Measurements from ENCODE around the gene TRIM64. TPM values are rescaled to one million over a fixed set of nuclear protein-coding genes. Genes with fewer than 3 reads are reported as not detected.
"Not testable (repeated sequence)": the region's sequence is repeated elsewhere in the genome, so short reads cannot be mapped to it uniquely, and the experiment has no call there.

The TRIM64 gene
- not detected for total RNA-seq
- total RNA-seq (2013), result not detected
- total RNA-seq, result 0 reads per million in 29 experiments

GRCh38 chr11:89965737-89966136 lies at the start of gene TRIM64:
TRIM64 (plus strand) TSS chr11:89966037; CDS start chr11:89968504, 2,467 bp downstream.
- H3K4me1 Mint-ChIP-seq; H3K4me3 Mint-ChIP-seq; H3K27me3 Mint-ChIP-seq; H3K27ac Mint-ChIP-seq; H3K36me3 Mint-ChIP-seq; H3K9me3 Mint-ChIP-seq; POLR2A ChIA-PET; H3K9me3 ChIP-seq; CTCF ChIA-PET; ATAC-seq (replicated peaks in 1 of 4); H3K4me3 ChIP-seq (ENCODE audit: control insufficient read depth in 1 of 2, extremely low read depth in 1 of 2, low read length in 1 of 2); DNase-seq; H3K27me3 ChIP-seq (replicated peaks in 1 of 2; ENCODE audit: control insufficient read depth in 2 of 2, extremely low read depth in 1 of 2, insufficient read depth in 2 of 2, low read length in 1 of 2); H3K36me3 ChIP-seq (ENCODE audit: control insufficient read depth in 2 of 2, extremely low read depth in 1 of 2, insufficient read depth in 1 of 2, low read length in 1 of 2); H3K27ac ChIP-seq (ENCODE audit: low read length); H3K4me1 ChIP-seq (ENCODE audit: control insufficient read depth in 1 of 2, extremely low read depth in 1 of 2, insufficient read depth in 2 of 2, low read length in 2 of 2): not testable (repeated sequence)
- no CpG with 5 or more reads among the region's 4 CpGs for WGBS (ENCODE audit: insufficient coverage)

- no peak for ATAC-seq (replicated peaks in 1 of 4)
- 60% methylated on average over 1 of the region's 3 CpGs for WGBS (ENCODE audit: insufficient coverage)
- Histone ChIP-seq H3K9me3 (no peaks in the 10 kb centered on the region), H3K27ac (ENCODE audit: low read length) (no peak within 1 kb of the TSS), H3K36me3 (ENCODE audit: control insufficient read depth in 2 of 2, extremely low read depth in 1 of 2, insufficient read depth in 1 of 2, low read length in 1 of 2) (no peaks in the 10 kb centered on the region), H3K27me3 (replicated peaks in 1 of 2; ENCODE audit: control insufficient read depth in 2 of 2, extremely low read depth in 1 of 2, insufficient read depth in 2 of 2, low read length in 1 of 2) (no peaks in the 10 kb centered on the region), H3K4me1 (ENCODE audit: control insufficient read depth in 1 of 2, extremely low read depth in 1 of 2, insufficient read depth in 2 of 2, low read length in 2 of 2) (no peaks in the 10 kb centered on the region), H3K4me3 (ENCODE audit: control insufficient read depth in 1 of 2, extremely low read depth in 1 of 2, low read length in 1 of 2) (no peak within 1 kb of the TSS)
- Mint-ChIP-seq H3K9me3 (no peaks in the 10 kb centered on the region), H3K4me3 (no peak within 1 kb of the TSS), H3K4me1 (no peaks in the 10 kb centered on the region), H3K27ac (no peak within 1 kb of the TSS), H3K36me3 (no peaks in the 10 kb centered on the region), H3K27me3 (peaks cover 0 to 3% of the 10 kb centered on the region in 2 donors)
- POLR2A ChIA-PET, result no interaction called here
- no peak for DNase-seq
- CTCF ChIA-PET, result no interaction called here
Measured at GRCh38 chr11:89922195-89922660, 43.6 kb upstream of the TRIM64 start, which contains the start of gene TRIM49D1. TRIM49D1 (minus strand) TSS chr11:89922245; CDS start chr11:89917710, 4,535 bp downstream.

GRCh38 chr11:89923764-89924163 lies 42.1 kb upstream of the TRIM64 start, which contains the start of gene TRIM49D2:
TRIM49D2 (plus strand) TSS chr11:89924064; CDS start chr11:89926762, 2,698 bp downstream.
- H3K36me3 Mint-ChIP-seq; H3K4me3 ChIP-seq (ENCODE audit: control insufficient read depth in 1 of 2, extremely low read depth in 1 of 2, low read length in 1 of 2); H3K36me3 ChIP-seq (ENCODE audit: control insufficient read depth in 2 of 2, extremely low read depth in 1 of 2, insufficient read depth in 1 of 2, low read length in 1 of 2); H3K4me3 Mint-ChIP-seq; H3K4me1 Mint-ChIP-seq; H3K27ac Mint-ChIP-seq; POLR2A ChIA-PET; H3K27me3 Mint-ChIP-seq; H3K9me3 ChIP-seq; H3K9me3 Mint-ChIP-seq; DNase-seq; H3K4me1 ChIP-seq (ENCODE audit: control insufficient read depth in 1 of 2, extremely low read depth in 1 of 2, insufficient read depth in 2 of 2, low read length in 2 of 2); CTCF ChIA-PET; H3K27me3 ChIP-seq (replicated peaks in 1 of 2; ENCODE audit: control insufficient read depth in 2 of 2, extremely low read depth in 1 of 2, insufficient read depth in 2 of 2, low read length in 1 of 2); H3K27ac ChIP-seq (ENCODE audit: low read length); ATAC-seq (replicated peaks in 1 of 4): not testable (repeated sequence)
- no CpG with 5 or more reads among the region's 6 CpGs for WGBS (ENCODE audit: insufficient coverage)

GRCh38 chr11:89960833-89961232 lies 5.0 kb upstream of the TRIM64 start:
- H3K27ac ChIP-seq (ENCODE audit: low read length); ATAC-seq (replicated peaks in 1 of 4); H3K27ac Mint-ChIP-seq; H3K4me1 Mint-ChIP-seq; POLR2A ChIA-PET; H3K36me3 Mint-ChIP-seq; H3K4me3 ChIP-seq (ENCODE audit: control insufficient read depth in 1 of 2, extremely low read depth in 1 of 2, low read length in 1 of 2); DNase-seq; H3K4me1 ChIP-seq (ENCODE audit: control insufficient read depth in 1 of 2, extremely low read depth in 1 of 2, insufficient read depth in 2 of 2, low read length in 2 of 2); H3K27me3 Mint-ChIP-seq; H3K27me3 ChIP-seq (replicated peaks in 1 of 2; ENCODE audit: control insufficient read depth in 2 of 2, extremely low read depth in 1 of 2, insufficient read depth in 2 of 2, low read length in 1 of 2); H3K9me3 Mint-ChIP-seq; H3K36me3 ChIP-seq (ENCODE audit: control insufficient read depth in 2 of 2, extremely low read depth in 1 of 2, insufficient read depth in 1 of 2, low read length in 1 of 2); CTCF ChIA-PET; H3K4me3 Mint-ChIP-seq; H3K9me3 ChIP-seq: not testable (repeated sequence)
- WGBS (ENCODE audit: insufficient coverage), result no CpG with 5 or more reads among the region's 6 CpGs

Other genes with a start within 250 kb of the TRIM64 start
- gene TRIM49, start 157.5 kb upstream of the TRIM64 start, total RNA-seq, result not detected
- not detected for gene TRIM64B, start 87.5 kb upstream of the TRIM64 start, total RNA-seq
- not detected for gene TRIM49D1, start 43.8 kb upstream of the TRIM64 start, total RNA-seq
- gene TRIM49D2, start 42.0 kb upstream of the TRIM64 start, total RNA-seq, result not detected
- not detected for gene TRIM49C, start 65.1 kb downstream of the TRIM64 start, total RNA-seq
- not detected for gene UBTFL1, start 119.9 kb downstream of the TRIM64 start, total RNA-seq
- not detected for gene NAALAD2, start 168.6 kb downstream of the TRIM64 start, total RNA-seq

Data from T-cell (primary cell).